Naive B cell (primary cell): ENCODE results near the gene AQP12A. TPM values are rescaled to one million over a fixed set of nuclear protein-coding genes. Genes with fewer than 3 reads are reported as not detected.
"Not testable (repeated sequence)": the region's sequence is repeated elsewhere in the genome, so short reads cannot be mapped to it uniquely, and the experiment has no call there.

Experiments
- ATAC-seq, 2 donors: fragments of 150-1000 bp; cut with Tn5 transposase; 2 replicates each; pipeline ENCODE4 v1.10.0; 2021; ENCODE audit warnings: low read depth in 2 of 2, mild to moderate bottlenecking in 2 of 2, moderate library complexity in 2 of 2
- DNase-seq: peaks from one replicate; pipeline ENCODE4 v3.0.0; 2022
- H3K27ac Mint-ChIP-seq, 6 donors: one replicate each; pipeline ENCODE4 v1.8.0; 2020 to 2022; ENCODE audit warnings: mild to moderate bottlenecking in 6 of 6, mixed read lengths in 6 of 6, moderate library complexity in 5 of 6, inconsistent platforms in 2 of 6
- H3K27me3 Mint-ChIP-seq, 3 donors: one replicate each; pipeline ENCODE4 v1.8.0; 2021 to 2022; ENCODE audit warnings: mixed read lengths in 3 of 3, mild to moderate bottlenecking in 1 of 3
- H3K36me3 Mint-ChIP-seq, 2 donors: one replicate each; pipeline ENCODE4 v1.8.0; 2020 to 2022; ENCODE audit warnings: mixed read lengths in 2 of 2, inconsistent platforms in 1 of 2, mild to moderate bottlenecking in 1 of 2
- H3K4me1 Mint-ChIP-seq, 3 donors: one replicate each; pipeline ENCODE4 v1.8.0; 2020 to 2022; ENCODE audit warnings: mixed read lengths in 3 of 3, inconsistent platforms in 1 of 3, mild to moderate bottlenecking in 1 of 3, moderate library complexity in 1 of 3
- H3K4me3 Mint-ChIP-seq, 8 donors: one replicate each; pipeline ENCODE4 v1.8.0; 2020 to 2022; ENCODE audit warnings: mild to moderate bottlenecking in 8 of 8, mixed read lengths in 8 of 8, moderate library complexity in 8 of 8, inconsistent platforms in 2 of 8
- H3K9me3 Mint-ChIP-seq, 7 donors: one replicate each; pipeline ENCODE4 v1.8.0; 2020 to 2022; ENCODE audit warnings: mixed read lengths in 7 of 7, mild to moderate bottlenecking in 5 of 7, inconsistent platforms in 2 of 7, moderate library complexity in 1 of 7
- polyA plus RNA-seq, 6 donors: library from polyadenylated mRNA; unstranded; fragments of 300-500 nt; fragmentation: Illumina TruSeq; gene quantifications; one replicate each; pipeline ENCODE4 v1.2.3, GENCODE V29; 2021; ENCODE audit warnings: low read depth in 6 of 6

Gene AQP12A
- polyA plus RNA-seq, 6 donors from 2014 or later = not detected

DNA sequence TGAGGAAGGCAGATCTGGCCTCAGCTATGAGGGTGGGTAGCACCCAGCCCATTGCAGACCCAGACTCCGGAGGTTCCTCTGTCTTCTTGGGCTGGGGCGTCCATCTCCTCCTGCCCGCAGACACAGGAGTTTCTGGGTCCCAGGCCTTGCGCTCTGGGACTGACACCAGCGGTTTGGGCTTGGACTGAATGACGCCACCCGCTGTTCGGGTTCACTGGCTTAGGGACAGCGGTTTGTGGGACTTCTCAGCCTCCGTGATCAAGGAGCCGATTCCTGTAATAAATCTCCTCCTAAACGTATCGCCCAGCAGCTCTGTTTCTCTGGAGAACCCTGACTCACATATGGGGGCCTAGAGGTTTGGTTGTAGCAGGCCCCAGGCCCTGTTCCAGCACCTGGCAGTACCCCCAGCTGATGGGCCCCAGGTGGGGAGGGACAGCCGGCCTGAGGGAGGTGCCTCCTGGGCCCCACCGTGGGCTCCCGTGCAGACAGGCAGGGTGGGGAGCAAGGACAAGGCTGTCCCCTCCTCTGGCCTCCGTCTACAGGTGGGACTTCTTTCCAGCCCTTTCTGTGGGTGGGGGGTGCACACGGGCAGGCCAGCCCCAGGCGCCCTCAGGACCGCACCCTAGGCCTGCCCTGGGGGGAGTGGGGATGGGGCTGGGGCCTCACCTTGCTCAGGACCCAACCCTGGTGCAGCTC, 4.5 kb upstream of the AQP12A start:
- no peak for DNase-seq
- peak overlapping the region in 1 of 6 donors; percentile 30 for H3K27ac Mint-ChIP-seq
- H3K36me3 Mint-ChIP-seq = no peaks in the 10 kb centered on the region
- H3K4me3 Mint-ChIP-seq = no peak overlapping the region
- no peaks in the 10 kb centered on the region for H3K9me3 Mint-ChIP-seq
- H3K4me1 Mint-ChIP-seq = peaks cover 0 to 11% (median 4%) of the 10 kb centered on the region in 3 donors
- no peak for ATAC-seq
- H3K27me3 Mint-ChIP-seq = no peaks in the 10 kb centered on the region

DNA sequence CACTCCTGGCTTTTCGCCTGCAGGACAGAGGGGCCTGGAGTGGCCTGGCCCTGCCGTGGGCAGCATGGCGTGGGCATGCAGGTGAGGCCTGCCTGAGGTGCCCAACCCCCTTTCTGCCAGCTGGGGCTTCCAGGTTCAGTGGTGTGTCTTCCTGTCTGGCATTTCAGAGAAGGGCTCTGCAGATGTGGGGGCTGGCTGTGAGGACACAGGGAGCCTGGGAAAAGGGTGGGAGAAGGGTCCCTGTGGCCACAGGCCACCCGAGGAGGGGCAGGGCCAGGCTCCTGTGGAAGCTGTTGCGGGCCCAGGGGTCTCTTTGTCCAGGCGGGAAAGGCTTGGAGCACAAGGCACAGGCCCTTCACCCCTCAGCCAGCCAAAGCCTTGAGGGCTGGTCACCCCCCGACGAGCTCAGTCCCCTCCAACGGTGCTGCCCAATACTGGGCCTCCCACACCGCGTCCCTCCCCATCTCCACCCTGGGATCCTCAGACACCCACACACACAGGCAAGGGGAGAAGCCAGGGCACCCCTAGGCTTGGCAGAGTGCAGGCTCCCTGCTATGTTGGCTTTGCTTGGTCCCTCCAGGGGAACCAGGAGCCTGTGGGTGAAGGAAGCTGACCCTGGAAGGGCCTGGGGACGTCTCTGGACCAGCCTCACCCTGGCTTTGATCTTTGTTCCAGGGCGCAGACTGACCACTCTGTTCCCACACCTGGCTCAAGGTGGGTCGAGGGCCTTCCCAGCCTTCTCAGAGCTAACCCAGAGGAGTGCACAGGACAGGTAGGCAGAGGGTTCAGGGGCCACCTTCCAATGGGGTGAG, 3.7 kb upstream of the AQP12A start:
- peaks cover 0 to 11% (median 4%) of the 10 kb centered on the region in 3 donors for H3K4me1 Mint-ChIP-seq
- no peaks in the 10 kb centered on the region for H3K36me3 Mint-ChIP-seq
- no peak overlapping the region for H3K27ac Mint-ChIP-seq
- no peak overlapping the region for H3K4me3 Mint-ChIP-seq
- no peaks in the 10 kb centered on the region for H3K27me3 Mint-ChIP-seq
- DNase-seq (no peak), ATAC-seq (no peak)
- H3K9me3 Mint-ChIP-seq = no peaks in the 10 kb centered on the region

GRCh38 chr2:240688553-240688919, 3.1 kb upstream of the AQP12A start:
- Mint-ChIP-seq H3K4me1 (peaks cover 0 to 8% (median 4%) of the 10 kb centered on the region in 3 donors), H3K27ac (no peak overlapping the region), H3K9me3 (no peaks in the 10 kb centered on the region), H3K4me3 (no peak overlapping the region), H3K27me3 (no peaks in the 10 kb centered on the region), H3K36me3 (no peaks in the 10 kb centered on the region)
- no peak for ATAC-seq
- no peak for DNase-seq

GRCh38 chr2:240689975-240690374, 1.7 kb upstream of the AQP12A start:
- ATAC-seq (no peak), DNase-seq (no peak)
- Mint-ChIP-seq H3K4me3 (peak overlapping the region in 2 of 8 donors; percentile 15 to 32), H3K27ac (no peak overlapping the region), H3K36me3 (no peaks in the 10 kb centered on the region), H3K4me1 (no peaks in the 10 kb centered on the region), H3K27me3 (no peaks in the 10 kb centered on the region), H3K9me3 (no peaks in the 10 kb centered on the region)

DNA sequence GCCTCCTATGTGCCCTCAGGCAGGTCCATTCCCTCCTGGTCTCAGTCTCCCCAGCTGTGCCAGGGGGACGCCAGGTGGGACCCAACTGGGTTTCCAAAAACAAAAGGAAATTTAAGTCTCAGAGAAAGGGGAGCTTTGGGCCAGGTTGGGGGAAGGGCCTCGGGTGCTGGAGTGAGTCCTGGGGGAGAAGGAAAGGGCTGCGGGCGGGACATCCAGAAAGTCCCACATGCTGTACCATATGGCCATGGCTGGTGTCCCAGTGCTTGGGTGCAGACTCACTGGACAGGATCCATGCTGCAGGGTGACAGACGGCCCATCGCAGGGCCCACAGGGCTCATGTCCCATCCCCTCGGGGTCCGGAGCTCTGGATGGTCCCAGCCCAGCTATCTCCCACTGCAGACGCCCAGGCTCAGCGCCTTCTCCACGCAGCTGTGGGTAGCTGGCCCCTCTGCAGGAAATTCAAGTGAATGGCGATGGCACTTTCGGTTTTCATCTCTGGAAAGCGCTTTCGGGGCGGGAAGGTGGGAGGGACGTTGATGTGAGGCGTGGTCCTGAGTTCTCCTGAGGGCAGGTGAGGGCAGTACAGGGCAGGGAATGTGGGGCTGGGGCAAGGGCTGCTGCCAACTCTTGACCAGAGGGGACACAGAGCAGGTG, 1.1 kb upstream of the AQP12A start:
- ATAC-seq = peak in 1 of 2 donors; percentile 45
- not testable (repeated sequence) for H3K4me1 Mint-ChIP-seq, DNase-seq, H3K27me3 Mint-ChIP-seq, H3K27ac Mint-ChIP-seq, H3K36me3 Mint-ChIP-seq, H3K9me3 Mint-ChIP-seq
- peak overlapping the region in 2 of 8 donors; percentile 20 to 32 for H3K4me3 Mint-ChIP-seq

GRCh38 chr2:240691075-240691427, 615 bp upstream of the AQP12A start:
- H3K9me3 Mint-ChIP-seq, H3K27me3 Mint-ChIP-seq, ATAC-seq, H3K27ac Mint-ChIP-seq, H3K4me1 Mint-ChIP-seq, DNase-seq, H3K4me3 Mint-ChIP-seq, H3K36me3 Mint-ChIP-seq: not testable (repeated sequence)

- not testable (repeated sequence) for H3K27ac Mint-ChIP-seq, H3K9me3 Mint-ChIP-seq, H3K4me3 Mint-ChIP-seq, ATAC-seq, DNase-seq, H3K4me1 Mint-ChIP-seq, H3K27me3 Mint-ChIP-seq, H3K36me3 Mint-ChIP-seq
These were observed 1.2 kb downstream of the AQP12A start for GRCh38 chr2:240692583-240693561.

GRCh38 chr2:240694304-240694703, 2.6 kb downstream of the AQP12A start:
- not testable (repeated sequence) for ATAC-seq, H3K36me3 Mint-ChIP-seq, H3K4me1 Mint-ChIP-seq, H3K9me3 Mint-ChIP-seq, DNase-seq, H3K27me3 Mint-ChIP-seq, H3K4me3 Mint-ChIP-seq, H3K27ac Mint-ChIP-seq

DNA sequence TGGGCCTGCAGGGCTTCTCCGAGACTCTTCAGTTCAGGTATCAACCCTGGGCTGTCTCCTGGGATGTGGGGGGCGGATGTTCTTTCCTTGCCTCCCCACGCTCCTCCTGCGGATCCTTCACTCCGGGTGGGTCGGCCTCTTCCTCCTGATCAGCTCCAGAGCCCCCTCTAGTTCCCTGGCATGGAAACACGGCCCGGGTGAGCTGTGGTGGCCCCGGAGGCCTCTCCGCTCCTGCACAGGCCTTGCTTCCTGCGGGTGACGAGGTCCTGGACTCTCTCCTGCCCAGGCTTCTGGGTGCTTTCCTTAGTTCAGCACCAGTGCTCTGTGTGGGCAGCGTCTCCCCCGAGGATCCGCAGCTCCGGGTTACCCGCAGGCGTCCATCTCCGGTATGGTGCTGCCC, 3.9 kb downstream of the AQP12A start:
- not testable (repeated sequence) for DNase-seq, H3K9me3 Mint-ChIP-seq, H3K4me1 Mint-ChIP-seq, H3K27me3 Mint-ChIP-seq, H3K36me3 Mint-ChIP-seq, H3K4me3 Mint-ChIP-seq, ATAC-seq, H3K27ac Mint-ChIP-seq

DNA sequence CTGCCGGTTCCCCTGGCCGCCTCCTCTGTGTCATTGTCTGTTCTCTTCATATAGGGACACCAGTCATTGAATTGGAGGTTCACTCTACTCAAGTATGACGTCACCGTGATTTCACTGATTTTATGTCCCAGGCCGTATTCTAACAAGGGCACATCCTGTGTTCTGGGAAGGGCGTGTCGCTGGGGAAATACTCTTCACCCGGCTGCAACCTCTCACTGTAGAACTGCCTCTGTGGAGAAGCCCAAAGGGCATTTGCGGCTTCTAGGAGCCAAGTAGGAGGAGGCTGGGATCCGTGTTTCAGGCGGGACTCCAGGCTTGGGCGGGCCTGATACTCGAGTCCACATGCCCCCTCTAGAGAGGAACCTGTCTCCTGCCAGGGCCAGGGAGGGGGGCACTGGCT, 4.8 kb downstream of the AQP12A start:
- H3K27ac Mint-ChIP-seq, H3K4me1 Mint-ChIP-seq: not testable (repeated sequence)

GRCh38 chr2:240698852-240699561, 7.3 kb downstream of the AQP12A start:
- not testable (repeated sequence) for H3K4me1 Mint-ChIP-seq, H3K27ac Mint-ChIP-seq, ATAC-seq, H3K36me3 Mint-ChIP-seq, H3K9me3 Mint-ChIP-seq, H3K4me3 Mint-ChIP-seq, DNase-seq
- peaks cover 5 to 14% (median 11%) of the 10 kb centered on the region in 3 donors for H3K27me3 Mint-ChIP-seq

More for the DNA sequence above, 4.8 kb downstream of the AQP12A start:
- DNase-seq, ATAC-seq, H3K4me3 Mint-ChIP-seq, H3K27me3 Mint-ChIP-seq, H3K36me3 Mint-ChIP-seq, H3K9me3 Mint-ChIP-seq: not testable (repeated sequence)

DNA sequence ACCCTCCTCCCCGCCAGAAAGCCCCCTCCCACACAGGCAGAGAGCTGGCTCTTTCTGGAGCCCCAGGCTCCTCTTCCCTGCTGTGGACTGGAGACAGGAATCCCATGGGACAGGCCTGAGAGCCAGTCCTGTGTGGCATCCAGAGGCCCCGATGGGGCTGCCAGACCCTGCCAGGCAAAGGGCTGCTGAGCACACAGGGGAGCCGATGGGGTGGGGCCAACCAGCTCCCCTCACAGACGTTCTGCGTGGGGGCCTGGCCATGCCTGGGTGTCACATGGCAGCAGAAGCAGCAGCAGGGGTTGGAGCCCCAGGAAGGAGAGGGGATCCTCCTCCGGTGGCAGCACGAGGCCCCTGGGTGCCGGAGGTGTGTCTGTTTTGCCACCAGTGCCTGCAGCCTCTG, 8.2 kb downstream of the AQP12A start:
- not testable (repeated sequence) for H3K4me1 Mint-ChIP-seq, H3K27ac Mint-ChIP-seq, DNase-seq, H3K4me3 Mint-ChIP-seq, H3K9me3 Mint-ChIP-seq, ATAC-seq, H3K36me3 Mint-ChIP-seq
- peaks cover 8 to 19% (median 17%) of the 10 kb centered on the region in 3 donors for H3K27me3 Mint-ChIP-seq
